A549 (cell line): ENCODE results near the gene PDE8A.

Source experiments
- CHD2 ChIP-seq: fragments of 150-350 bp; IDR thresholded peaks from 2 replicates; pipeline ENCODE4 v1.6.1; 2014; ENCODE audit warnings: low read length; ENCODE audit not compliant: partially characterized antibody
- HDAC2 ChIP-seq: fragments of 200-600 bp; sonication (generic); IDR thresholded peaks from 2 replicates; pipeline ENCODE4 v1.6.1; 2016
- HEYL ChIP-seq: fragments of 250-450 bp; sonication (Bioruptor Pico); IDR thresholded peaks from 2 replicates; pipeline ENCODE4 v1.8.0; 2021; ENCODE audit warnings: mild to moderate bottlenecking, moderate library complexity
- MAX ChIP-seq: IDR thresholded peaks from 2 replicates; pipeline ENCODE4 v1.6.1; 2012
- MAZ ChIP-seq: fragments of 150-350 bp; IDR thresholded peaks from 2 replicates; pipeline ENCODE4 v1.6.1; 2014; ENCODE audit warnings: antibody characterized with exemption, low read depth, low read length, borderline replicate concordance
- NFE2L2 ChIP-seq: fragments of 150-350 bp; conservative IDR thresholded peaks from 2 replicates; pipeline ENCODE4 v1.6.1; 2014; ENCODE audit warnings: low read length
- POLR2A ChIP-seq: IDR thresholded peaks from 2 replicates; pipeline ENCODE4 v1.6.1; 2012; ENCODE audit warnings: mild to moderate bottlenecking, low read length
- REST ChIP-seq: fragments of 200-600 bp; sonication (generic); IDR thresholded peaks from 2 replicates; pipeline ENCODE4 v1.6.1; 2016; ENCODE audit warnings: antibody characterized with exemption, mild to moderate bottlenecking, moderate library complexity
- TF ChIP-seq, protein P1 (sequence below): fragments of >200 bp; sonication (Bioruptor Twin); formaldehyde crosslinking; IDR thresholded peaks from 3 replicates; pipeline ENCODE4 v1.5.1; 2016

DNA sequence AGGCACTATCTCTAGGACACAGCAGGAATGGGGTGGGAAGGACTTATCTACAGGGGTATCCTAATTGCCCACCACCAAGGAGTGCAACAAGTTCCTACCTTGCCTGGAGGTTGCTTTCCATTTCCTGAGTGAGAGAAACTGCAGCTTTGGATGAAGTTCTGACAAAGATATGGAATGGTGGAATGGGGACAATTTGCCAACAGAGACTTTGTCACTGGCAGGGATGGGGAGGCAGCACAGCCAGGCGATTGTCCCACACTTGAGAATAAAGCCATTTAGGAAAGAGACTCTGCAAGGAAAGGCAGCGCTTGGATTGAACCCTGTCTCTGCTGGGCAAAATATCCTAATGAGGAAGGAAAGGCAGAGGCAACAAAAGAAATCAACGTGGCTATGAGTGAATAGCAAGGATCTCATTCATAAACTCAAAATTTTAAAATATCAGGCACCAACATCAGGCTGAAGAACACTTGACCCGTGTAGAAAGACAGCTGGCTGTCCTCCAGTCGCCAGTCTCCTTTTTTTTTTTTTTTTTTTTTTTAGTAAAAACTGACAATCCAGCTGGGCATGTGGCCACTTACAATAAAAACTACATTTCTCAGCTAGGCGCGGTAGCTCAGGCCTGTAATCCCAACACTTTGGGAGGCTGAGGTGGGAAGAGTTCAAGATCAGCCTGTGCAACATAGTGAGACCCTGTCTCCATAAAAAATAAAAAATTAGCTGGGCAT is 31.6 kb upstream of the PDE8A start:
- TF ChIP-seq REST (no peak), HEYL (CRISPR knock-in tag) (no peak), HDAC2 (no peak), POLR2A (no peak), NFE2L2 (no peak), CHD2 (no peak), MAX (no peak), MAZ (no peak)
- TF ChIP-seq, protein P1, sequence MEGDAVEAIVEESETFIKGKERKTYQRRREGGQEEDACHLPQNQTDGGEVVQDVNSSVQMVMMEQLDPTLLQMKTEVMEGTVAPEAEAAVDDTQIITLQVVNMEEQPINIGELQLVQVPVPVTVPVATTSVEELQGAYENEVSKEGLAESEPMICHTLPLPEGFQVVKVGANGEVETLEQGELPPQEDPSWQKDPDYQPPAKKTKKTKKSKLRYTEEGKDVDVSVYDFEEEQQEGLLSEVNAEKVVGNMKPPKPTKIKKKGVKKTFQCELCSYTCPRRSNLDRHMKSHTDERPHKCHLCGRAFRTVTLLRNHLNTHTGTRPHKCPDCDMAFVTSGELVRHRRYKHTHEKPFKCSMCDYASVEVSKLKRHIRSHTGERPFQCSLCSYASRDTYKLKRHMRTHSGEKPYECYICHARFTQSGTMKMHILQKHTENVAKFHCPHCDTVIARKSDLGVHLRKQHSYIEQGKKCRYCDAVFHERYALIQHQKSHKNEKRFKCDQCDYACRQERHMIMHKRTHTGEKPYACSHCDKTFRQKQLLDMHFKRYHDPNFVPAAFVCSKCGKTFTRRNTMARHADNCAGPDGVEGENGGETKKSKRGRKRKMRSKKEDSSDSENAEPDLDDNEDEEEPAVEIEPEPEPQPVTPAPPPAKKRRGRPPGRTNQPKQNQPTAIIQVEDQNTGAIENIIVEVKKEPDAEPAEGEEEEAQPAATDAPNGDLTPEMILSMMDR = no peak
